NOMO-1 (cell line): ENCODE measurements around the gene ABHD12.
"Not testable (repeated sequence)": the region's sequence is repeated elsewhere in the genome, so short reads cannot be mapped to it uniquely, and the experiment has no call there.

ENCODE experiments used
- DNase-seq, 2 experiments: peaks; one replicate each; lab custom pipeline; 2025; ENCODE audit not compliant: unreplicated experiment in 2 of 2; lab: John Stamatoyannopoulos, UW

Gene ABHD12

GRCh38 chr20:25390538-25391528 is at the start of gene ABHD12:
TSS of gene ABHD12 (minus strand) at chr20:25390835. CDS start at chr20:25390703, 132 bp downstream.
- peak; percentile 96 to 98 for DNase-seq

- peak; percentile 20 to 78 for DNase-seq
Measured at GRCh38 chr20:25439328-25439727, 48.7 kb upstream of the ABHD12 start.

GRCh38 chr20:25437153-25437581 is 46.5 kb upstream of the ABHD12 start:
- DNase-seq: no peak

GRCh38 chr20:25424536-25424935 is 33.9 kb upstream of the ABHD12 start:
- DNase-seq: no peak

GRCh38 chr20:25422032-25422431 is 31.4 kb upstream of the ABHD12 start:
- no peak for DNase-seq

- no peak for DNase-seq
Measured at GRCh38 chr20:25421102-25421501, 30.5 kb upstream of the ABHD12 start.

- DNase-seq: no peak
Measured at GRCh38 chr20:25418776-25419175, 28.1 kb upstream of the ABHD12 start.

GRCh38 chr20:25408890-25409289 is 18.3 kb upstream of the ABHD12 start:
- no peak for DNase-seq

- no peak for DNase-seq
Measured at GRCh38 chr20:25408170-25408547, 17.5 kb upstream of the ABHD12 start.

GRCh38 chr20:25407311-25408169 is 16.9 kb upstream of the ABHD12 start, which contains the start of gene GINS1:
TSS of gene GINS1 (plus strand) at chr20:25407673. CDS start at chr20:25407821, 148 bp downstream.
- DNase-seq: peak; percentile 74 to 86

GRCh38 chr20:25402583-25402982 is 11.9 kb upstream of the ABHD12 start:
- DNase-seq: no peak

- not testable (repeated sequence) for DNase-seq
Measured at GRCh38 chr20:25400291-25400732, 9.7 kb upstream of the ABHD12 start.

GRCh38 chr20:25399037-25399430 is 8.4 kb upstream of the ABHD12 start:
- peak; percentile 15 to 29 for DNase-seq

- no peak for DNase-seq
Measured at GRCh38 chr20:25398376-25399036, 7.9 kb upstream of the ABHD12 start.

- peak in 1 of 2 experiments; percentile 8 for DNase-seq
Measured at GRCh38 chr20:25397821-25398220, 7.2 kb upstream of the ABHD12 start.

- no peak for DNase-seq
Measured at GRCh38 chr20:25397096-25397495, 6.5 kb upstream of the ABHD12 start.

GRCh38 chr20:25394996-25395395 is 4.4 kb upstream of the ABHD12 start:
- DNase-seq: no peak

GRCh38 chr20:25394276-25394675 is 3.6 kb upstream of the ABHD12 start:
- DNase-seq: no peak

GRCh38 chr20:25389858-25390537 is 637 bp downstream of the ABHD12 start:
- peak in 1 of 2 experiments; percentile 17 for DNase-seq

GRCh38 chr20:25389401-25389857 is 1.2 kb downstream of the ABHD12 start:
- DNase-seq: peak in 1 of 2 experiments; percentile 1
